ENCODE results near the gene AKAP8. TPM values are rescaled to one million over a fixed set of nuclear protein-coding genes. Genes with fewer than 3 reads are reported as not detected.
"Not testable (repeated sequence)": the region's sequence is repeated elsewhere in the genome, so short reads cannot be mapped to it uniquely, and the experiment has no call there.

Gene AKAP8
- total RNA-seq (ENCODE audit: insufficient read depth, low replicate concordance), result 23.8 TPM

DNA sequence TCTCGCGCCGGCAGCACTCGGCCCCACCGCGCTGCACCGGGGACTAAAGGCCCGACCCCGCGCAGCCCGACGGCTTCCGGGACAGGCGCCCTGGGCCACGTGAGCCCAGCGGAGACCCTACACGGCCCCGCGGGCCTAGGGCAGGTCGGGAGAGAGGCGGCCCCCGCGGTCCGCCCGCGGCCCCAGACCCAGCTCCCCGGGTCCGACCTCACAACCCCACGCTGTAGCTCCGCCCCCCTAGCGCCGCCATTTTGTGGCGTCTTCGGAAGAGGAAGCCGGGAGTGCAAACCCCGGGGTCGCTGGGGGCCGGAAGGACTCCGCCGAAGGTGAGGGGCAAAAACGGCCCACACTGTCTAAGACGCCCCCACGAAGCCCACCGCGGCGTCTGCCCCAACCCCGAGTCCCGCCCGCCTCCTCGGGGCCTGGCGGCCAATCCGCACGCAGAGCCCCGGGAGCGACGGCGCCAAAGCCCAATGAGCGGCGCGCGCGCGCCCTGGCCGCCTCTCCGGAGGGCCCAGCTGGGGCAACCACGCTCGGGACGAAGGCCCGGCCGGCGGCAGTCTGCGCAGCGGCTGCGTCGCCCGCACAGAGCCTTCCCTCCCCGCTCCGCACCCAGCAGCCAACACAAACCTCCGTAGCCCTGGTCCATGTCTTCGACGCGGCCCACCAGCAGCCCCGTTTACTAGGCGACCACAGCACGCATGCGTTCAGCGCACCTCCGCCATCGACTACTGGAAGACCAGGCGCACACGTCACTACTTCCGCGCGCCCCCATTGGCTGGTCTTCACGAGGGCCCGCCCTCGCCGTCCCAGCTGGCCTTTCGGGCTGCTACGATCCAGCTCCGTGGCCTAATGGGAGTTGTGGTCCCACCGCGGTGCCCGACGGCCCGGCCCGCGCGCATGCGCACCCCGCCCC is at the start of gene AKAP8:
TSS of gene AKAP8 (minus strand) at position 705 of the 916 bp plus-strand sequence. CDS start at position 649, 56 bp downstream.
- peak; percentile 99 for DNase-seq (ENCODE audit: low spot score)

DNA sequence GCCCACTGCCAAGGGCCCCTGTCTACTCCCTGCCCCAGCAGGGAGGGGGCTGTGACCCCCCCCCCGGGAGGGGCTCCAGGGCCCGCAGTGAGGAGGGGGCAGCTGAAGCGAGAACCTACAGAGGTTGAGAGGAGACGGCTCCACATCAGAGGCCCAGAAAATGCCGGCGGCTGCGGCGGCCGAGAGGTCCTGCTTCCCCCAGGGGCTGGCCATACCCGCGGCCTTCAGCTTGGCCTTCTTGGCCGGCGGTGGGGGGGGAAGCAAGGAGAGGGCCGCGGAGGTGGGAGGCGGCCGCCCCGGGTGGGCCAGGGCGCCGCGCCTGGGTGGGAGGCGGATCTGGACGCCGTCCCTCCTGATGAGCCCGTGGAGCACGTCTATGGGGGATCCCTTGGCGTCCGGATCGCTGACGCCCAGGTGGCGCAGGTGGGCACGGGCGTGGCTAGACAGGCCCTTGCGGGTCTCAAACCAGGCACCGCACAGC is 48.4 kb upstream of the AKAP8 start:
- DNase-seq (ENCODE audit: low spot score), result no peak

DNA sequence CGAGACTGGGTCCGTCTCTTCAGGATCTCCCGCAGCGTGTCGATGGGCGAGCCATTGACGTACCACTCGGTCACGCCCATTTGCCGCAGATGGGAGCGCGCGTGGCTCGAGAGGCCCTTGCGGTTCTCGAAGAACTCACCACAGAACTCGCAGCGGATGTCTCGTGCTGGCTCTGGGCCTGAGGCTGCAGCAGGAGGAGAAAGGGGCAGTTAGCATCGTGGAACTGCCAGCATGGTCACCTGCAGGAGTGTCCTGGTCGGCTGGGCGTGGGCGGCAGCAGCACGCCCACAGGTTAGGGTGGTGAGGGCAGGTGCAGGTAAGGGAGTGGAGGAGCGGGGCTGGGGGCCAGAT is 47.7 kb upstream of the AKAP8 start:
- DNase-seq (ENCODE audit: low spot score), result no peak

DNA sequence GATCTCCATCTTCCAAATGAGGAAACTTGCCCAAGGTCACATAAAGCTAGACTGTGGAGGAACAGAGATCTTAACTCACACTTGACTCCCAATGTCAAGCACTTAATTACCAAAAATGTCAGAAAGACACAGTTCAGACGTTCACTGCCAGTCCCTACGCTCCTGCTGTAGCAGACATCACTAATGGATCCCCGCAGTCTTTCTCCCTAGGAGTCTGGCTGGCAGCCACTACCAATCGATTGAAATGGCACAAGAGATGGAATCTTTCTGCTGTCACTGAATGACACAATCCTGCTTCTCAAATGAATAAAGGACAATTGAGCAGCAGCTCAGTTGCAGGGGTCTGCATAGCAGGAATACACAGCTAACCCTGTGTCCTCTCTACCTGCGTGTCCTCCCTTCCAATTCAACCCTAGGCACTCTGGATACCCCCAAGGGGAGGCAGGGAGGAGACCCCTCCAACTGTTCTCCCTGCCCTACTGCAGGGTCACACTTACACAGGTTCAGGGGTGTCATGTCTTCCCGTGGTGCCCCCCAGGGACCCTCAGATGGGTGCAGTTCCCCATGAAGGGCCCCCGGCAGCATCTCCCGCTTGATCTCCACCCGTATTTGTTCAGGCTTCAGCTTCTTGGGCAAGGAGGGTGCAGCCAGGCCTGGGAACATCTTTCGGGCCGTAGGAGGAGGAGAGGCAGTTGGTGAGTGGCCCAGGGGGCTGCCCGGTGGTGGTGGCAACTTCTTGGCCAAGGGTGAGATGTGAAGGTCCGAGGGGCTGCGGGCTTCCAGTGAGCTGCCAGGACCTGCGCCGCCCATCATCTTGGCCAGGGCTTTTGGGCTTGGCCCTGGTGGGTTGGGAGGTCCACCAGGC is 47.1 kb upstream of the AKAP8 start:
- no peak for DNase-seq (ENCODE audit: low spot score)

DNA sequence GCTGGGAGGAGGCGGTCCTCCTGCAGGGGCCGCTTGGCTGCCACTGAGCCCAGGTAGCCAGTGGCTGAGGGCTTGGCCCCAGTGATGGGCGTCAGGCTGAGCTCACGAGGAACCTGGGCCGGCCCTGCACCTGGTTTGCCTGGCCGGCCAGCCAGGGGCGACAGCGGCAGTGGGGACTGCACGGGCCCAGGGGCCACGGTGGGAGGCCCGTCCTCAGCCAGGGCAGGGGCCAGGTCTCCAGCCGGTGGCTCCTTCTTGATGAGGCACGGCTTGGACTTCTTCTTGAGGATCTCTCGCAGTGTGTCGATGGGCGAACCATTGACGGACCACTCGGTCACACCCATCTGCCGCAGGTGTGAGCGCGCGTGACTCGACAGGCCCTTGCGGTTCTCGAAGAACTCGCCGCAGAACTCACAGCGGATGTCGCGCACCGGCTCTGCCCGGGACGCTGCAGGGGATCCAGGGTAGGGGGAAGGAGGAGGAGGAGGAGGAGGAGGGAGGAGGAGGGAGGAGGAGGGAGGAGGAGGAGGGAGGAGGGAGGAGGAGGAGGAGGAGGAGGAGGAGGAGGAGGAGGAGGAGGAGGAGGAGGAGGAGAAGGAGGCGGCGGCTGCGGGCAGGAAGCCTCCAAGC is 45.8 kb upstream of the AKAP8 start:
- no peak for DNase-seq (ENCODE audit: low spot score)

DNA sequence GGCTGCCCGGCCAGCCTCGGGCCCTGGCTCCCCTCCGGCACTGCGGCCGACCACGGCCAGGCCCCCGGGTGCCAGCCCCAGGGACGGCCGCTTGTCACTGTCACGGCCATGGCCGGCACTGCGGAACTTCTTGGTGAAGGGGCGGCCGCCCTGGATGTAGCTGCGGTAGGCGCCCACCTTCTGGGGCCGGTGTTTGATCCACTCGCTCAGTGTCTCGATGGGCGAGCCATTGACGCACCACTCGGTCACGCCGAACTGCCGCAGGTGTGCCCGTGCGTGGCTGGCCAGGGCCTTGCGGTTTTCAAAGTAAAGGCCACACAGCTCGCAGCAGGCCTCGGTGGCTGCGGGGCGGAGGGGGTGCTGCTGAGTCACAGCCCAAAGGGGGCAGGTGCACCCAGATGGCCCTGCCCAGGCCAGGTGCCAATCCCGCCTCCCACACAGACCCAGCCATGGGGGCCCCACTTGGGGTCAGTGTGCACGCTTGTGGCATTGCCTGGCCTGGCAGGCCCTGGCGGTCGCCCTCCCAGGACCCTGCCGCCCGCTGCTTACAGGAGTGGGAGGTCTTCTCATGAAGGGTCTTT is 45.2 kb upstream of the AKAP8 start:
- no peak for DNase-seq (ENCODE audit: low spot score)

DNA sequence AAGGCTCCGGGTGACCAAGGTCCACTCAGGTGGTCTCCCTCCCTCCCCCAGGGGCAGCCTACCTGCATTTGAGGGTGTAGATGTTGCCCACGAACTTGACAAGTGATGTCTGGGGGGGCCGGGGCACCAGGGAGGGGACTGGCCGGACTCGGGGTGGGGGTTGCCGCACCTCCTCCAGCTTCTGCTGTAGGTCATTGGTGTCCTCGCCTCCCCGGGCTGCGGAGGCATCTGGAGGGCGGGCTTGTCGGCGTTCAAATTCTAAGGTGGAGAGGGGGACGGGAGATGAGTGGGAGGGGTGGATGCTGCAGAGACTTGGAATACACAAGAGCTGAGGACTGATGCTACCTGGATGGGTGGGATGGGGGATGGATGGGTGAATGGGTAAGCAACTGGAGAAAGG is 44.5 kb upstream of the AKAP8 start:
- DNase-seq (ENCODE audit: low spot score), result no peak

DNA sequence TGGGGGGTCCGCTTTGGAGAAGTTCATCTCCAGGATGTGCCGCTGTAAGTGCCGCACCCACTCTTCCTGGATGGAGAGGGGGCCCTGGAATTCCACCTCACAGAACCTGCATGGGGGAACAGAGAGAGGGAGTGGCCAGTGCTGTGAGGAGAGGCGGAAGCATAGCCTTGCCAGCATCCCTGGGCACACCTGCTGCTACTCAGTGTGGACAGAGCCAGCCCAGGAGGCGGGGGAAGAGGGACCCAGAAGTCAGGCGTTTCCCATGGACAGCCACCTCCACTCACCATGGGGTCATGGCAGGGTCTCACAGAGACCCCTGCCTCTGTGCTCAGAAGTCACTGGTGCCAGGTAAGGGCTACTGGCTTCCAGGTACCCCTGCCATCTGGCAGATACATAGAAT is 43.5 kb upstream of the AKAP8 start:
- DNase-seq (ENCODE audit: low spot score), result no peak

DNA sequence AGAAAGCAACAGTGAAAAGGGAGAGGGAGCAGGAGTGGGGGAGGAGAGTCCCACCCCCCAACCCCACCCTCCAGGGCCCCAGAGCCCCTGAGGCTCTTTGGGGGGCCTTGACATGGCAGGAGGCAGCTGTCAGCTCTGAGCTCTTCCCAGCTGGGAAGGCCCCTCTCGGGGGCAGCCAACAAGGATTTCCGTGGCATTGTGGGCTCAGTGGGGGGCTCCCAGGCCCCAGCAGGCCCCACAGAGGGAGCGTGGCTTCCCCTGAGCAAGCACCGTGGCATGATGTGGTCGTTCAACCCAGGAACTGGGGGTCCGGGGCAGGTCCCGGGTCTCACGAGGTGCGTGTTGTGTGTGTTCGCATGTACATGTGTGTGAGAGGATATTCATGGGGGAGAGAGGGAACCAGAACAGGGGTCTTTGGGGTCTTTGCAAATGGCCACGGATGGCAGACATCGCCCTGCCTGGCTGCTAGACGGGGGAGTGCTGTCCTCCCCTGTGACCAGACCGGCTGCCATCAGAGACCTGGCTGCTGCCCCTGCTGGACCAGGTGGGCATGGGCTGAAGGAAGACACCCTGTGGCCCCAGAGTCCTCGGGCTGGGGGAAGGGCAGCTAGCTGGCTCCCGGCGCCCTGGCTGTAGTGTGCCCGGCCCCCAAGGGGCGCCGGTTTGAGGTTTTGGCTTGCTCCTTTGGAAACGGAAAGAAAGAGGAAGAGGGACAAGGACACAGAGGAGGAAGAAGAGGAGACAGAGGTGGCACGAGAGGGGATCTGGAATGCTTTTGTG is 42.9 kb upstream of the AKAP8 start:
- DNase-seq (ENCODE audit: low spot score), result peak; percentile 15

DNA sequence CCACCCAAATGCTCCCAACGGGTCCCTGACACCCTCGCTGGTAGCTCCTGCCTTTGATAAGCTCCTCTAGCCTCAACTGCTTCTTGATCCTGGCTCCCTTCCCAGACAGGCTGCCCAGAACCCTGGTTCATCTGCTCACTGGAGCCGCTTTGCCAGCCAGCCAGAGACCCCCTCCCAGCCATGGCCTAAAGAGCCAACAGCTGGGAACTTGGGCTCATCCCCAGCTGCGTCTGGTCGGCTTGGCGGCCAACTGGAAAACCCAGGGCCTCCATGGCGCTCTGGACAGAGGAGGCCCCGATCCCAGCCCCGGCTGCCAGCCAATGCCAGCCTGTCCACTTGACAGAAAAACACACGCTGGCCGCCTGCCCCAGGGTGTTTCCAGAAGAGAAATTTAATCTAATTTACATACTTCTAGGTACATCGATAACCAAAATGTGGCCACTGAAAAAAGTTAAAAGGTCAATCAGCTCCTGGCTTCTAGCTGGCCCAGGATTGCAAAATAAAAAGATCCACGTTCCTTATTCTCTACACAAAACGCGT is 42.2 kb upstream of the AKAP8 start:
- peak; percentile 40 for DNase-seq (ENCODE audit: low spot score)

DNA sequence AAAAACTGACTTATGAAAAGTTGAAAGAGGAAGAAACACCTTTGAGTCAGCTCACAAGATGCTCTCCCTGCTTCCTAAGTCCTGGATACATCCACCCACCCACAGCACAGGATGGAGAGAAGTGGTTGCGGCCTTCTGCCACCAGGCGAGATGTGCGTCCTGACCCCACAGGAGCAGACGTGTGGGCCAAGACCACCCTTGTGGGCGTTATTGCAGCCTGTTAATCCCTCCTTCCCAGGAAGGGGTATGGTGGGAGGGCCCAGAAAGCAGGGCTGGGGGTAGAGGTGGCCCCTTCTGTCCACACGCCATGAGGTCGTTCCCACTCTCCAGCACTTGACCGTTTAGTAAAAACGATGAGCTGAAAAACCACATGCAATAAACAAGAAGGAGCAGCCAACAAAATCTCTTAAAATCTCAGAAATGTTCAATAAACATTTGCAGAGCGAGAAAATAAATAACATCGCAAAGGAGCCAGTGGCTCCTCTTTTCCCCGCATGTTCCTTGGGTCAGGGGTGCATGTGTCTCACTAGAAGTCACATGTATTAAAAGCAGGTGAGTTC is 41.6 kb upstream of the AKAP8 start:
- DNase-seq (ENCODE audit: low spot score), result no peak

DNA sequence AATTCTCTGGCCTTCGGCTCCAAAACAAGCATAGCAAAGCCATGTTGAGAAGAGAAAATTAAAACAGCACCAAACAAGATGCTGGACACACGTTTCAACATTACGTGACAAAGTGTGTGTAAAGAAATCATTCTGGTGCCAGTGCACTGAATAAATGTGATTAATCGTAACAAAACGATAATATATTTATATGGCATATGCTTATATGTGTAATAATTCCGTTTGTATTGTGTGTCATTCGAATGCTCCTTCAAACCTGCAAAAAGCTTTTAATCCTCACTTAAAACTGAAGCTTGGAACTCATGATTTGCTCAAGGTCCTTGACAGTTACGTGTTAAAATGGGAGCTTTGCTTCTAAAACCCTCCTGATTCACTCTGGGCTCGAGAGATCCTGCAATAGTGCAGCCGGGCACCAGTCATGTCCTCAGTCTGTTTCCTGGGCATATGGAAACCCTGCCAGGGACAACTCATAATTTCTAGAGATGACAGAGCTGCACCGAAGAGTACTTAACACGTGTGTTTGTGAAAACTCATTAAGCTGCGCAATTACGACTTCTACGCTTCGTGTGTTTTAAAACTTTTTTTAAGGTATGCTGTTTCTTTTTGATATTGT is 39.9 kb upstream of the AKAP8 start:
- DNase-seq (ENCODE audit: low spot score), result peak; percentile 26

DNA sequence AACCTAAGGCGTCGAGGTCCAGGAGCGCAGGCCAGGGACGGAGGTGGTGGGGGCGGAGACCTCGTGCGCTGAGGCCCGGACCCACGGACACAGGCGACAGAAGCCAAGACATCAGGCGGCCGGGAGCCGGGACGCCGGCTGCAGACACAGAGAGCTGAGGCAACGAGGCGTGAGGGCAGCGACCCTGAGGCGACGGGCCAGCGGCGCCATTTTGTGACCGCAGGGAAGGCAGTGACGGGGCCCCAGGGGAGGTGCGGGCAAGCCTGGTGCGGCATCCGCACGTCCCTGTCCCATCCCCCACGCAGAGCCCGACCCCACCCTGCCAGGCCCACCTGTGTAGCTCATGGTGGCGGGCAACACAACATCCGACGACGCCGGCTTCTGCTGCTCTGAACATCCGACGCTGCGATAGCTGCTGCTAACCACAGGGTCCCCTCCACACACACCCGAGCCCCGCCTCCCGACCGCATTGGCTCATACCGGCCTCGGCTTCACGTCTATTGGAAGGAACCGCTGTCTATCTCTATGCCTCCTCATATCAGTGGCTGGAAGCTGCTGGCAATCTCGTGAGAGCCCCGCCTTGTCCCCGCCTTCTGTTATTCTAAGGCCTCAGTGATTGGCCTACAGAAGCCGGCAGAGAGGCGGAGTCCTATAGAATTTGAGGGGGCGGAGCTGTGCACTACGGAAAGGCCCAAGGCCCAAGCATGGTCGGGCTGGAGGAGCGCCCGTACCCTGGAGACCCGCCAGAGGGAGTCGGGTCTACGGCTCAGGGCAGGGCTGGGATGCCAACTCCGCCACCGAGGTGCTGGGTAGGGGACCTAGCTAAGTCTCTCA is 39.2 kb upstream of the AKAP8 start, which contains the start of gene AKAP8L:
TSS of gene AKAP8L (minus strand) at position 410 of the 834 bp plus-strand sequence. CDS start at position 345, 65 bp downstream.
- peak; percentile 100 for DNase-seq (ENCODE audit: low spot score)

DNA sequence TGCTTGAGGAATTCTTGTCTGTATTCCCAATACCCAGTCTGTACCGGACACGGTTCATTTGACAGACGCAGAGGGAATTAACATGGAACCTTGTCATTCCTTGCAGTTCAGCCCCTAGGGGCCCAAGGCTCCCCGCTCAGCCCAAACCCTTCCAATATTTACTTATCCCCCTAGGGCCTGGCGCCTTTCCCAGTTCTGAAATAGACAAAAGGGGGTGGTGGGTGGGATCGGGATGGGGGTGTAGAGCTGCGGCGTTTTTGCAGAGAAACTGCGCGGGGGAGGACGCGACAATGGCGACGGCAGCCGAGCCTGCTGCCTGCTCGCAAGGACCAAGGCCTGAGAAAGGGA is 38.6 kb upstream of the AKAP8 start:
- no peak for DNase-seq (ENCODE audit: low spot score)

DNA sequence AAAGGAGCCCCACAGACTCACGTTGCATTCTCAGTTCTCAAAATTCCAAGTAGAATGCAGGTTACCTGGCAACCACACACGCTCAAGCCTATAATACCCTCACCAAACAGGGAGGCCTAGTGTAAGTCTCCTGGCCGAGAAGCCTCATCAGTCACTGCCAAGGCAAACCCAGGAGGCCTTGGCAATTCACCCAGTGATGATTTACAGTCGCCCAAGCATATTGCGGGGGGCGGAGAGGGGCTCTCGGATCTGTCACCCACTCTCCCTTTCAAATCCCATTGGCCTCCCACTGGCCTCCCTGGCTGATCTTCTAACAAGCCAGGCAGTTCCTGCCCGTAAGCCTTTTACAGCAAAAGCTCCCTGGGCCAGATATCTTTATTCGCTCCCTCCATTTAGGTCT is 38.1 kb upstream of the AKAP8 start:
- peak; percentile 17 for DNase-seq (ENCODE audit: low spot score)

DNA sequence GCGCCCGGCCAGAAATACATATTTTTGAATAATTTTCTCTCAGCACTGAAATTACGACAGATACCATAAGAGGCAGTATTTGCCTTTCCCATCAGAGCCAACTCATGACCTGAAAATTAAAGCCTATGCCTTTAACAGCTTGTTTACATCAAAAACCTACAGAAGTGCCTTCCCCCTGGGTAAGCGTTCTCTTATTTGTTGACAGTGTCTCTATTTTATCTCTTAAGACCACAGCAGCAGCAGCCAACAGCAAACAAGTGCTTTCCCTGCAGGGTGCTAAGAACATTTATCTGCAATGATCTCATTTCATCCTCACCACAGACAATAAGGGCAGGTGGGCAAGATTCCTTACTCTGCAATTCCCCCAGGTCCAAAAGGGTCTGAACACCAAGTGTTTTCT is 33.2 kb upstream of the AKAP8 start:
- no peak for DNase-seq (ENCODE audit: low spot score)

DNA sequence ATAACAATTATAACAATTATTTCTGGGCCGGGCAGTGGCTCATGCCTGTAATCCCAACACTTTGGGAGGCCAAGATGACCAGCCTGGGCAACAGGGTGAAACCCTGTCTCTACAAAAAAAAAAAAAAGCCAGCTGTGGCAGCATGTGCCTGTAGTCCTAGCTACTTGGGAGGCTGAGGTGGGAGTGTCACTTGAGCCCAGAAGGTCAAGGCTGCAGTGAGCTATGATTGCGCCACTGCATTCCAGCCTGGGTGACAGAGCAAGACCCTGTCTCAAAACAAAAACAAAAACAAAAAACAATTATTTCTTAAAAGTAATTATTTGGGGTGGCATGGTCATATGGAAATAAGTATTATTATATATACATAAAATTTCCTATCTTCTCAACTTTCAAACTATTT is 31.8 kb upstream of the AKAP8 start:
- not testable (repeated sequence) for DNase-seq (ENCODE audit: low spot score)

DNA sequence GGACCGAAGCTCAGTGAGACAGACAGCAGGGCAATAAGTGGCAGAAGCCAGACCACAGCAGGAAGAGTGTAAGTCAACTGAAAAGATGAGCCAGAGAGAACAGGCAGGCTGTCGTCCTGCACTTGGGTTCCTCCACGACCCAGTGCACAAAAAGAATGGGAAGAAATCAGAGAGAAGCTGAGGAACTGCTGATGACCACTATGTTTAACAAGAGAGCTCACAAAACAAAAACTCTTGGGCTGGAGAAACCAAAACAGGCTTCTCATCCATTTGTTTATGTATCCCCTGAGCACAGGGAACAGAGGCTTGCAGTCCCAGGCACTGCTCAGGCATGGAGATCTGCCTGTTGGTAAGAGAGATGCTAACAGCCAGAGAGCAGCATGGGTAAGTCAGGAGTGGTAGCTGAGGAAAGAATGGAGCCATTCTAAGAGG is 25.2 kb upstream of the AKAP8 start:
- no peak for DNase-seq (ENCODE audit: low spot score)

Measured in umbilical cord (tissue), 2 donors.